Stimulated activated CD8-positive, alpha-beta memory T cell treated with anti-CD3 and anti-CD28 coated beads, Interleukin-15, amount 100 ng/mL, for 4 hours (primary cell): ENCODE data around the gene SLC22A4.

ENCODE experiments used
- DNase-seq, 2 donors: peaks; one replicate each; pipeline ENCODE4 v3.0.0-alpha.2; 2020; ENCODE audit warnings: low read depth in 2 of 2

SLC22A4 gene

GRCh38 chr5:132299917-132300316, 5.7 kb downstream of the SLC22A4 start:
- no peak for DNase-seq

DNA sequence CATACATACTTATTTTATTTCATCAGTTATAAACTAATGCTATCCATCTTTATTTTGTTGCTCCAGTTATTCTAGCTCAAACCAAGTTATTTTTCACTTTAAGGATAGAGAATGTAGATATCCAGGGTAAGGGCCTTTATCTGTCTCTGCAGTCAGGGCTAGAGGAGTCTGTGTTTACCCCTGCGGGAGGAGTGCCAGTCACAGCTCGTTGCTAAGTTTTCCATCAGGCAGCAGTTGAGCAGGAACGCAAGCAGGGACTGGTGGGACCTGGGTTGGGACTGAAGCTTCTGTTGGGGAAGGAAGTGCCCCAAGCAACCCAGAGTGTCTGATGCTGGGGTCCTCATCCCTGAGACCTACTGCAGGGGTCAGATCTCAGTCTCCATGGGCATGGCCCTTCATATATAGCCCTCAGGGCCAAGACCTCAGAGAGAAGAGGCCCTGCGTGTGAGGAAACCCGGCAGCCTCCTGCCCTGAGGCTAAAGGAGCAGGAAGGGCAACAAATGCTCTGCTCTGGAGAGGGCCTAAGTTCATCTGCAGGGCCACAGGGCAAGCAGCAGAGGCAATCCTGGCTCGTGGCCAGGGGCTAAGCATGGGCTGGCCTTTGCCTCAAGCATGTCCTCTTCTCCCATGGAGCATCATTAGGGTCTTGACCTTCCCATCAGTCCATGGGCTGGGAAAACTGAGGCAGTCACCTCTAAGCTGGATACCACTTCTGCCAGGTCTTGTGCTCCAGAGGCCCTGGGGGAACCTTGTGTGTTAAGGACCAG, 6.6 kb downstream of the SLC22A4 start:
- no peak for DNase-seq

- no peak for DNase-seq
Observed at GRCh38 chr5:132301344-132302271, 7.4 kb downstream of the SLC22A4 start.

GRCh38 chr5:132302413-132302812, 8.2 kb downstream of the SLC22A4 start:
- DNase-seq: no peak

DNA sequence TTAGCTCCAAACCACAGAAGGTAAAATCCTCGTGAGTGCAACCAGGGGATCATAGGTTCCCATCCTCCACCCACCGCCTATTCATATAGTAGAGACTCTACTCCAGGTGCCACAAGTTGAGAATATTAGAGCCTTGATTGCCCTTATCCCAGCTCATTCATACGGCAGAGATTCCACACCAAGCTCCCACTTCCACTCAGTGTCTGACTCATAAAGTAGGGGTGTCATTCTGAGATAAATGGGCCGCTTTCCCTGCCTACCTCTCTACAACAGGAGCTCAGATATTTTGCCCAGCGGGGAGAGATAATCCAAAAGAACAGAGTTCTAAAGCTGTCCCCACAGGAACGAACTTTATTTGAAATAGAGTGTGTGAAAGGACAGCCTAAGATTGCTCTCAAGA, 9.4 kb downstream of the SLC22A4 start:
- DNase-seq: no peak

GRCh38 chr5:132305420-132305819, 11.2 kb downstream of the SLC22A4 start:
- DNase-seq: no peak

GRCh38 chr5:132308701-132309100, 14.5 kb downstream of the SLC22A4 start:
- no peak for DNase-seq

GRCh38 chr5:132309679-132310078, 15.5 kb downstream of the SLC22A4 start:
- no peak for DNase-seq

DNA sequence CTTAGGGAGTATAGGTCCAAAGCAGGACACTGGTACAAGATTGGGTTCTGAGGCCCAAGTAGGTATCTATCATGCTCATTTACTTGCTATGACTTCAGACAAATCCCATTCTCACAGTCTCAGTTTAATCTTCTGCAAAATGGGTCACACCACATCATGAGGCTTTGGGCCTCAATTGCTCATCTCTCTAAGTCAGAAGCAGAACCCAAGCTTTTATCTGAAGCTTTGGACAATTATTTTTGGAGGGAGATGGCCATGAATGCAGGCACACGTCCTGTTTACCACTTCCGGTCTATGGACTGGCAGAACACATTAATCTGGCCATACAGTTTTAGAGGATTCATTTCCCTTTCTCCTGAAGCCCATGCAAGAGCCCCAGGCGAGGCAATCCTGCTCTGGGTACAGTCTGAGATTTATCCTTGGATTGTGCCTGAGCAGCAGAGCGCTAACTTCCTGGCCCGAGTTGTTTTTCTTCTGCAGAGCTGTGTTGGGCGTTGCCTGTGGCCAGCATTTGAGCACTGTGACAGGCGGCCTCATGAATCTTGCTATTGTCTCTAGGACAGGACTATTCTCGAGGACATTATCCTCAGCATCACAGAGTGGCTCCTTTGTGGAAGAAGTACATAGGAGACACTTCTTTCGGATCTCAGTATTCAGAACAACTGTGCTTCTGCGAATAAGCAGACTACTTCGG, 16.1 kb downstream of the SLC22A4 start:
- DNase-seq: no peak

- DNase-seq: no peak
Observed at GRCh38 chr5:132313366-132313765, 19.2 kb downstream of the SLC22A4 start.

DNA sequence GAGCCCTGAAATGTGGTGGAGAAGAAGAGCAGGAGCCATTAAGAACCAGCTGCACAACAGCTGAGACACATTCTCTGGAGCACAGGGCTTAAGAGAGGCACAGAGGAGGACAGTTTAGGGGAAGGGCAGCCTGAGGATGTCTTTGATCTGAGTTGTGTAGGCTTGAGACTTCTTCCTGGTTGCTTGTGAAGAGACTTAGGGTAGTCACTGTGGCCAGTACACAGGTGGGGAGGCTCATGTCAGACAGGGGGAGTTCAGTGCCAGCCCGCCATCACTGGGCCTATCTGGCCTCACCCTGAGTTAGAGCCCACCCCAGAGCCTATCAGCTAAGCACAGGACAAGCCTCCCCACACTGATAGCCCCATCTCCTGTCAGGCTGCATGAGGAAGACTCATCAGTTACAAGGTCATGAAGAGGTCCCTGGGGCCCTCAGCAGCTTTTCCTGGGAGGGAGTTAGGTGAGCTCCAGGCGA, 19.8 kb downstream of the SLC22A4 start:
- DNase-seq: no peak

GRCh38 chr5:132315529-132316067, 21.4 kb downstream of the SLC22A4 start:
- DNase-seq: no peak

DNA sequence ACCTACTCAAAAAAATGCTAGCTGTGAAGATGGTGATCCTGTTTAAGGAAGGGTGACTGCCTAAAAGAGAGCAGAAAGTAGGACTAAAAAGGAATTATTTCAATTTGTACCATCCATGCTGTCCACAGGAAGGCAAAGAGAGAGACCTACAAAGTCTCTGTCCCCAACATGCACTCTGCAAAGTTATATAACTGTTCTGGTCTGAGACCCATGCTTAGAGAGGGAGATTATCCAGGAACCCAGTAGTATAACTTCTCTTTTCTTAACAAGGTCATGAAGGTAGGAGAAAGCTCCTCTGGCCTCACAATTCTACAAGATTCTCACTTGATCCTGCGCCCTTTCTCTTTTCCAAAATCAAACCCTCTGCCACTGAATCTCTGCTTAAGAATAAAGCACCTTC, 25.8 kb downstream of the SLC22A4 start:
- no peak for DNase-seq

GRCh38 chr5:132321109-132321721, 27.0 kb downstream of the SLC22A4 start:
- DNase-seq: no peak

GRCh38 chr5:132322266-132322665, 28.1 kb downstream of the SLC22A4 start:
- no peak for DNase-seq

DNA sequence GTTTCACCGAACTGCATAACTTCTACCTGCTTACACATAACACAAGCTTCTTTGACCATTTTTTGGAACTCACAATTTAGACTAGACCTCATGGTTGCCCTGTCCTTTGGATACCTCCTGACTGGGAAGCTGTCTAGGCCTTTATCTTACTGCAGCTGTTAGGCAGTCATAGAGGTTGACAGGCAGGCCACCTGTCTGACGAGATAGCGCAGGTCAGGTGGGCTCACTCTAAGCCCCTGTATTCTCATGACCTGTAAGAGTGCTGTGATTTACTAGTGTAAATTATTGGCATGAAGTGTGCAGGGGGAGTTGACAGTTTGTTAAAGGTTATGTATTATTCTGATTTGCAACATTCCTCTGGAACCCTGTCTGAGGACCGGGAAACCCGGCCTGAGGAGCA, 29.0 kb downstream of the SLC22A4 start:
- DNase-seq: no peak

DNA sequence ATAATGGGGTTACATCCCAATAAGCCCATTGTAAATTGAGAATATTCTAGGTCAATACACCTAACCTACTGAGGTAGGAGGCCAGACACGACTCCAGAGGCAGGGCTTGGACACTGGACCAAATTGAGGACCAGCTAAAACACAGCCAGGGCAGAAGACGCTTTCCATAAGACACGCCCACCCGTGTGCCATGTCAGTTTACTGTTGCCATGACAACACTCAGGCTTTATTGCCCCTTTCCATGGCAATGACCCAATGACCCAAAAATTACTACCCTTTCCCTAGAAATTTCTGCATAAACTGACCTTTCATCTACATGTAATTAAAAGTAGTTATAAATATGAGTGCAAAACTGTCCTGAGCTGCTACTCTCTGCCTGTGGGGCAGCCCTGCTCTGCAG, 31.5 kb downstream of the SLC22A4 start:
- DNase-seq: no peak

DNA sequence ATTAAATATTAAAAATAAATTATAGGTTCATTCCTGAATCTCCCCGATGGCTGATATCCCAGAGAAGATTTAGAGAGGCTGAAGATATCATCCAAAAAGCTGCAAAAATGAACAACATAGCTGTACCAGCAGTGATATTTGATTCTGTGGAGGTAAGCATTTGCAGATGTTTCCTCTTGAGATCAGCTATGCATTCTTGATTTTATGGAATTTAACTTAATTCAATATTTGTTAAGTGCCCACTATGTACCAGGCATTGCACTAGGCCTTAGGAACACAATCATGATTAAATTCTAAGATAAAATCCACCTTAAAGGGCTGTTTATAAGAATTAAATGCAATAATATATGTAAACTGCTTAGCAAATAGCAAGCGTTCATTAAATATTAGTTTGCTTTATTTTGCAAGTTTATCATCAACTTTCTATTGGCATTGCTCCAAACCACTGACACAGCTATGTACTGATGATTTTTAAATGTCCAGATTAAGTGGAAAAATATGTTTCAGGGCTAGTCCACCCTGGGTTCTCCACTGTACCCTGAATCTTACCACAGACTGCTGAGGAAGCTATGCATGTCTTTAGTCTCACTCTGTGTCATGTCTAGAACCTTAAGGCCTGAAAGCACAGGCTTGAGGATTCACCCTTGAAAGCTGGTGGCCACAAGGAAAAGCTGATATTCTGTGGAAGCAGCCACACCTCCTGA, 33.2 kb downstream of the SLC22A4 start:
- no peak for DNase-seq

GRCh38 chr5:132334812-132335211, 40.6 kb downstream of the SLC22A4 start:
- DNase-seq: no peak

- no peak for DNase-seq
Observed at GRCh38 chr5:132335402-132335801, 41.2 kb downstream of the SLC22A4 start.

DNA sequence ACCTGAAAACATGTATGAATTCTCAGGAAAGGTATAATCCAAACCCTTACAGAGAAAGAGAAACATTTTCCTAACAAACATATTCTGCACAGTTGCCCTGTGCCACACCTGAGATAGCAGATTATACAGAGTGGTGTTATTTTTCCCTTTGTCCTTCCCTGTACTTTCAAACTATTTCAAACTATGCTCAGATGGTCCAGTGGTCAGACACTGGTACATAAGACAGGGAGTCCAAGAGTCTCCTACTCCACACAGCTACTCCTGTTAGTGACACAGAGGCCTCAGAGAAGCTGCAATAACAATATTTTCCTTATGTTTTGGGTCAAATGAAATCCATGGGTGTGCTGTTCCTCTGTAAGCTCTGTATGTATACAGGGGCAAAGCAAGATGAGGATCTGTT, 45.3 kb downstream of the SLC22A4 start:
- DNase-seq: no peak
